GM12892 (cell line): ENCODE data around the gene MOB3B.
"Not testable (repeated sequence)": the region's sequence is repeated elsewhere in the genome, so short reads cannot be mapped to it uniquely, and the experiment has no call there.

Experiments
- DNase-seq: peaks from one replicate; pipeline ENCODE4 v3.0.0; 2011; ENCODE audit not compliant: insufficient read length
- FAIRE-seq: peaks from 2 replicates; lab custom pipeline; 2011; peaks lifted over from hg19 to GRCh38; lab: Jason Lieb, UNC
- POLR2A ChIP-seq: IDR thresholded peaks from 2 replicates; pipeline ENCODE4 v1.6.1; 2011; ENCODE audit warnings: low read depth, low read length, control low read depth
- POLR2AphosphoS5 ChIP-seq: IDR thresholded peaks from 2 replicates; pipeline ENCODE4 v1.6.1; 2011; ENCODE audit warnings: low read depth, low read length, control low read depth
- TAF1 ChIP-seq: IDR thresholded peaks from 2 replicates; pipeline ENCODE4 v1.6.1; 2011; ENCODE audit warnings: low read depth, mild to moderate bottlenecking, control low read depth, low read length, borderline replicate concordance

The MOB3B gene

GRCh38 chr9:27469550-27469949 lies 60.1 kb downstream of the MOB3B start:
- no peak for FAIRE-seq
- no peak for TF ChIP-seq TAF1
- TF ChIP-seq POLR2A: no peak
- no peak for TF ChIP-seq POLR2AphosphoS5
- no peak for DNase-seq

DNA sequence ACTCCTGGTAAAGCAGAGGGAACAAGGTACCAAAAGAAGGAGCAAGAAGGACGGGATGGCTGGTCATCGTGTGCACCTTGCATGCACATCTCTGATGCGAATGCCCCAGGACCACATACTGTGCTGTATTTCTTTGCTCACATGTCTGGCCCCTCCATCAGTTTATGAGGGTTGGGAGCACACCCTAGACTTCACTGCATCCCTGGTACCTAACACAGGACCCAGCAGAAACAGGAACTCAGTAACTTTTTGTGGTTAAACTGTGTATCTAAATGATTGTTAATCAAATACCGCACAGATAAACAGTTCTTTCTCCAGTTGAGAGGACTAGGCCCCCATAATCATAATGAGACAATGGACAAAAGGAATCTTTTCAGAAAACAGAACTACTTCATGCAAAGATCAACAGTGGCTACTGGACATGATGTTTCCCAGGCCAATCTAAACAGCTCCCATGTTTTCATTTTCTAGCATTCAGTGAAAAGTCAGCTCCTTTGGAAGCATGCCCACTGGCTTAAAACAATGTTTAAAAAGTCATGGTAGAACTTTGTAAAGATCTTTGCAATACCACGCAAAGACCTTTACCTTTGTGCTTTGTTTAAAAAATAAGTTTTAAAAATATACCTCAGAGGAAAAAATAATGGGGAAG lies 61.0 kb downstream of the MOB3B start:
- no peak for TF ChIP-seq POLR2A
- no peak for TF ChIP-seq POLR2AphosphoS5
- TF ChIP-seq TAF1: no peak
- DNase-seq: no peak
- no peak for FAIRE-seq

DNA sequence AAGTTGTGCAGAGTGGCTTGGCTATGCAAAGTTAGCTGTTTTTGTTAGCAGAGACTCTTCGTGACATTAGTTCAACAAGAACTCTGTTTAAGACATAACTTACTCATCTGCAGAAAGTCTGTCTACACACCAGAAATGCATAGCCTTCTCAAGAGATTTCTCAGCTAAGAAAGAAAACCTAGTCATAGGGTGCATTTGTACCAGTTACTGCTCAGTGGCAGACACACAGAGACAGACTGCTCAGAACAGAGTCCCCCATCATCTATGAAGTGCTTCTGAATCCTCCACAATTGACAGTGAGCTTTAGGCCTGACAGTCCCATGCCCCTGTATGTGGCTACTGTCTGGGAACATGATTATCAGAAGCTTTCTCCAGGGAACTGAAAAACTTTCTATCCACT lies 61.6 kb downstream of the MOB3B start:
- FAIRE-seq: no peak
- DNase-seq: no peak
- TF ChIP-seq TAF1 (no peak), POLR2A (no peak), POLR2AphosphoS5 (no peak)

DNA sequence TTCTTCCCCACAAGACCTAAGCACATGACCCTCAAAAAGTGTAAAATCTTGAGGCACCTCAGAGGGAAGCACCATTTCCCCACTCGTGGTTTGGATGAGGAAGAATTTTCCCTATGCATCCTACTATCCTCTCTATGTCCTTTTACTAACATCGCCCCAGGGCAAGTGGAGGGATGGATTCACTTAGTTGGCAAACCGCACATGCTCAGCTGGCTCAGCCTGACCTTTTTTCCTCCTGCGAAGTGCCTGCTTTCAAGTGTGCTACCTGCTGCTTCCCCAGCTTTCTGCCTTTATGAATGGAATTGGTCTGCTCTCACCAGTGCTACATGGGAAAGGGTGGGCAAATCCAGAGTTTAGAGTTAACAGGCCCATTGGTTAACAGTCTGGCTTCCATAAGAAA lies 62.1 kb downstream of the MOB3B start:
- no peak for TF ChIP-seq POLR2AphosphoS5
- no peak for TF ChIP-seq TAF1
- no peak for TF ChIP-seq POLR2A
- DNase-seq (no peak), FAIRE-seq (no peak)

DNA sequence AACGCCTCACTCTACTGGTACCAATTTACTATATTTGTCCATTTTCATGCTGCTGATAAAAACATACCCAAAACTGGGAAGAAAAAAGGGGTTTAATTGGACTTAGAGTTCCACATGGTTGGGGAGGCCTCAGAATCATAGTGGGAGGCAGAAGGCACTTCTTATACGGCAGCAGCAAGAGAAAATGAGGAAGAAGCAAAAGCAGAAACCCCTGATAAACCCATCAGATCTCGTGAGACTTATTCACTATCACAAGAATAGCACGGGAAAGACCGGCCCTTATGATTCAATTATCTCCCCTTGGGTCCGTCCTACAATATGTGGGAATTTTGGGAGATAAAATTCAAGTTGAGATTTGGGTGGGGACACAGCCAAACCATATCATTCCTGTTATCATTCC lies 63.1 kb downstream of the MOB3B start:
- not testable (repeated sequence) for DNase-seq, FAIRE-seq

DNA sequence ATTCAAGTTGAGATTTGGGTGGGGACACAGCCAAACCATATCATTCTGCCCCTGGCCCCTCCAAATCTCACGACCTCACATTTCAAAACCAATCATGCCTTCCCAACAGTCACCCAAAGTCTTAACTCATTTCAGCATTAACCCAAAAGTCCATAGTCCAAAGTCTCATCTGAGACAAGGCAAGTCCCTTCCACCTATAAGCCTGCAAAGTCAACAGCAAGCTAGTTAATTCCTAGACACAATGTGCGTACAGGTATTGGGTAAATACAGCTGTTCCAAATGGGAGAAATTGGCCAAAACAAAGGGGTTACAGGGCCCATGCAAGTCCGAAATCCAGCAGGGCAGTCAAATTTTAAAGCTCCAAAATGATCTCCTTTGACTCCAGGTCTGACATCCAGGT lies 64.7 kb downstream of the MOB3B start:
- FAIRE-seq, DNase-seq: not testable (repeated sequence)

- no peak for DNase-seq
- no peak for TF ChIP-seq POLR2A
- no peak for FAIRE-seq
Measured at GRCh38 chr9:27462846-27463245, 66.8 kb downstream of the MOB3B start.

GRCh38 chr9:27462434-27462833 lies 67.2 kb downstream of the MOB3B start:
- TF ChIP-seq POLR2A (no peak), TAF1 (no peak), POLR2AphosphoS5 (no peak)
- no peak for DNase-seq
- no peak for FAIRE-seq

GRCh38 chr9:27460226-27461023 lies 69.2 kb downstream of the MOB3B start:
- TF ChIP-seq POLR2A (no peak), TAF1 (no peak), POLR2AphosphoS5 (no peak)
- no peak for DNase-seq
- FAIRE-seq: peak; percentile 44

DNA sequence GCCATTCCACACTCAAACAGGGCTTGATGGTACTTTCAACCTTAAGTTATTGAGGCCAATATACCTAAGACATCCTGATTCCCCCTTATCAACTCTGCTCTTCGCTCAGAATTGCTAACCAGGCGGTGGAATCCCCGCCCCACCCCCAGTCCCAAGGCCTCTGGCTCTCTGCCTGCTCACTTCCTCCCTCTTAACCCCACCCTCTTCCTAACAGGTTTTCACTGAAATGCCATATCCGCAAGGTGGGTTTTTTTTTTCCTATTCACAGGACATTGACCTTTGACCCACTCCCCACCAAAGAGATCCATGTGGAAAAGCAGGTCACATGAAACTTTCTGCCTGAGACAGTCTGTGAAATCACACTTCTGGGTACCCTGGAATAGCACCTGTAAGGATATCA lies 72.2 kb downstream of the MOB3B start:
- FAIRE-seq (no peak), DNase-seq (no peak)
- TF ChIP-seq TAF1 (no peak), POLR2AphosphoS5 (no peak), POLR2A (no peak)

- no peak for DNase-seq
- TF ChIP-seq POLR2A: no peak
- no peak for TF ChIP-seq TAF1
- no peak for TF ChIP-seq POLR2AphosphoS5
- no peak for FAIRE-seq
Measured at GRCh38 chr9:27453860-27454553, 75.6 kb downstream of the MOB3B start.

DNA sequence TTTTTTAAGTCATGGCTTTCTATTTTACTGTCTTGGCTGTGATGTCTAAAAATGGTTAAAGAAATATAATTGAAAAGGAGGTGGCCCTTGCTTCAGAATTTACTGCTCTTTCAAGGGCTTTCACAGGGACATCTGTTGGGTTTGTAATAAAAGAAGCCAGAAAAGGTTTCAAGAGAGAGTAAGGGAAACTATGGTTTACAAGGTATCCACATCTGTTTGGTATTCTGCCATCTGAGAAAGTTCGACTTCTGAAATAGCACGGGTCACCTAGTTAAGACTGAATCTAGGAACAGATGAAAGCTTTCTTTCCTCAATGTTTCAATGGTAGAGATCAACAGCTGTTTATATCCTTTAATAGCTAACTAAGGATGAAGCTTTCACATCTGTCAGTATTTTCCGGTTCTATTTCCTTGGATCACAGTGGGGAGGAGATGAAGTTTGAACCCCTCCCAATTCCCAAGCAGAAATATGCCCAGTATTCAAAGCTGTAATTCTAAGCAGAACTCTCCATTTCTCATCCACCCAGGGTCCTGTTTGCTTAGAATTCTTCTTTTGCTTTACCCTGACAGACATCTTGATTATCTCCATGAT lies 78.3 kb downstream of the MOB3B start:
- DNase-seq: no peak
- no peak for FAIRE-seq
- TF ChIP-seq POLR2A: no peak
- TF ChIP-seq TAF1: no peak
- no peak for TF ChIP-seq POLR2AphosphoS5
